BLaER1 treated with 17β-estradiol and CSF1 and Interleukin-3, amounts not matched to agents 10 nM and 100 nM (cell line): ENCODE results near the gene MLF2.

Experiments used
- H3K27ac ChIP-seq, 11 experiments: shearing (Covaris generic); formaldehyde crosslinking; 2 replicates each; pipeline ENCODE4 v1.8.1; 2022
- H3K27me3 ChIP-seq, 11 experiments: shearing (Covaris generic); formaldehyde crosslinking; 2 replicates each; pipeline ENCODE4 v1.8.1; 2022
- H3K36me3 ChIP-seq, 11 experiments: shearing (Covaris generic); formaldehyde crosslinking; 2 replicates each; pipeline ENCODE4 v1.8.1; 2022
- H3K4me1 ChIP-seq, 10 experiments: shearing (Covaris generic); formaldehyde crosslinking; 2 replicates each; pipeline ENCODE4 v1.8.1; 2022
- H3K4me2 ChIP-seq, 11 experiments: shearing (Covaris generic); formaldehyde crosslinking; 2 replicates each; pipeline ENCODE4 v1.8.1; 2022
- H3K4me3 ChIP-seq, 10 experiments: shearing (Covaris generic); formaldehyde crosslinking; 2 replicates each; pipeline ENCODE4 v1.8.1; 2022
- H3K9ac ChIP-seq, 11 experiments: shearing (Covaris generic); formaldehyde crosslinking; 2 replicates each; pipeline ENCODE4 v1.8.1; 2022
- H3K9me3 ChIP-seq, 11 experiments: shearing (Covaris generic); formaldehyde crosslinking; replicated peaks in 1 of 11; 2 replicates each; pipeline ENCODE4 v1.8.1; 2022
- H4K20me1 ChIP-seq, 11 experiments: shearing (Covaris generic); formaldehyde crosslinking; 2 replicates each; pipeline ENCODE4 v1.8.1; 2022
- Cebpa-rat ChIP-seq, 11 experiments: shearing (Covaris generic); IDR thresholded peaks; 2 replicates each; pipeline ENCODE4 v1.8.1; 2022

Gene MLF2

DNA sequence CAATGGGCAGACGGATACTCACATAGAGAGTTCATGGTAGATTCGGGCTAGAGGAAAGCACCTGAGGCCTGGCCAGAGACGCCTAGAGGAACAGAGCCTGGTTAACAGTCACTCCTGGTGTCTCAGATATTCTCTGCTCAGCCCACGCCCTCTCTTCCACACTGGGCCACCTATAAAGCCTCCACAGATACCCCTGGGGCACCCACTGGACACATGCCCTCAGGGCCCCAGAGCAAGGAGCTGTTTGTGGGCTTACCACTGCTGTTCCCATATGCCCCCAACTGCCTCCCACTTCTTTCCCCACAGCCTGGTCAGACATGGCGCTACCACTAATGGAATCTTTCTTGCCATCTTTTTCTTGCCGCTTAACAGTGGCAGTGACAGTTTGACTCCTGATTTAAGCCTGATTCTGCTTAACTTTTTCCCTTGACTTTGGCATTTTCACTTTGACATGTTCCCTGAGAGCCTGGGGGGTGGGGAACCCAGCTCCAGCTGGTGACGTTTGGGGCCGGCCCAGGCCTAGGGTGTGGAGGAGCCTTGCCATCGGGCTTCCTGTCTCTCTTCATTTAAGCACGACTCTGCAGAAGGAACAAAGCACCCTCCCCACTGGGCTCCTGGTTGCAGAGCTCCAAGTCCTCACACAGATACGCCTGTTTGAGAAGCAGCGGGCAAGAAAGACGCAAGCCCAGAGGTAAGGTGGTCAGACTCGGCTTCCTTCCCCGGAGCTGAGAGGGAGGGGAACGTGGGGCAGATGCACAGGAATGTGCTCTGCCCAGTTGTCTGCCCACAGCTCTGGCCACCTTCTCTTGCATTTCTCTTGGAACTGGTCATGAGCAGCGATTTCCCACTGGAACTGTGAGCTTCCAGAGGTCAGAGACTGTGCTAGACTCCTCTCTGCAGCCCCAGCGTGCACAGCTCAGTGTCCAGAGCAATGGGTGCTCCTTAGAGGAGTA, 36.3 kb upstream of the MLF2 start, which contains the start of gene CD4:
Gene CD4 (plus strand): TSS at position 557 of the 953 bp plus-strand sequence. CDS start 10,611 bp downstream, outside the sequence.
- Histone ChIP-seq H3K4me2 (peak within 1 kb of the TSS in 10 of 11 experiments; percentile 10 to 98 (median 38); a peak in 16 of 22 replicates), H3K27me3 (peaks cover 16 to 97% (median 90%) of the 10 kb centered on the region in 11 experiments), H3K4me3 (peak within 1 kb of the TSS in 3 of 10 experiments; percentile 20 to 46 (median 42); a peak in 5 of 20 replicates), H3K4me1 (peaks cover 40 to 91% (median 54%) of the 10 kb centered on the region in 10 experiments), H3K36me3 (no peaks in the 10 kb centered on the region), H4K20me1 (peaks cover 0 to 37% (median 0%) of the 10 kb centered on the region in 11 experiments; a peak in 12 of 22 replicates), H3K9ac (peak within 1 kb of the TSS in 2 of 11 experiments; percentile 32 to 54; a peak in 2 of 22 replicates), H3K27ac (peak within 1 kb of the TSS in 2 of 11 experiments; percentile 64 to 66; a peak in 4 of 22 replicates), H3K9me3 (no peaks in the 10 kb centered on the region)
- no peak for TF ChIP-seq Cebpa-rat (IDR thresholded peaks at IDR 0.05)

DNA sequence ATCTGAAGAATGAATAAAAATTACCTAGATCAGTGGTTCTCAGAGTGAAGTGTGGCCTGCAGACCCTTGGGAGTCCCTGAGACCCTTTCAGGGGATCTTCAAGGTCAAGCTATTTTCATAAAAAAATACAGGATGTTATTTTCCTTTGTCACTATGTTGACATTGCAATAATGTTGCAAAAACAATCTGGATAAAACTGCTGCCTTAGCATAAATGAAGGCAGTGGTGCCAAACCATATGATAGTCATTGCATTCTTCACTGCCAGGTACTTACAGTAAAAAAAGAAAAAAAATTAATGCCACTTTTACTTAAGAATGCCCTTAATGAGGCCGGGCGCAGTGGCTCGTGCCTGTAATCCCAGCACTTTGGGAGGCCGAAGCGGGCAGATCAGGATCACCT, 34.4 kb upstream of the MLF2 start:
- Histone ChIP-seq H3K4me1 (peaks cover 40 to 92% (median 56%) of the 10 kb centered on the region in 10 experiments), H3K27ac (no peak overlapping the region; a peak in 2 of 22 replicates), H3K36me3 (no peaks in the 10 kb centered on the region)

DNA sequence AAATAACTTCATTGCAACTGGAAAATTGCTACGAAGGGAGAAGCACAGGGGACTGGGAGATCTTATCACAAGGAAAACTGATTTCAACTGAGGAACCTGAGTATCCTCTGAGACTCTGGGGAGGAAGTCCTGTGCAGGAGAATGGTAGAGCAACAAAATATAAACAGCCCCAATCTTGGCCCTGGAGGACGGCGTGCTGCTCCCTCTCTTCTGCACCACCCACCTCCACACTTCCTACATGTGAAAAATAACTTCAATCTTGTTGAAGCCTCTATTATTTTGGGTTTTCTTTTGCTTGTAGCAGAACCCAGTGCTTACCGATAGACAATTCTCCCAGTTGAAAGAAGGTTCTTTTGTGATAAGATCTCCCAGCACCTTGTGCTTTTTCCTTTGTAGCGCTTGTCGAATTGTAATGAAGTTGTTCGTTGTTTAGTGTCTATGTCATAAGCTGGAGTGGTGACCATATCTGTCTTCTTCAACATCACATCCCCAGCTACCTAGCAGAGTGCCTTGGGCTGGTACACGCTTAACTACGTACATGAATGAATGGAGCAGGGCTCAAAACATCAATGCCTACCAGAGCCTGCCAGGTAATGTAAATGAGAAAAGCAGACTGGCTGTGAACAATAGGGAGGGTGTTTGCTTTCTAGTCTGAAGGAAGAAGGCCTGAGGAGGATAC, 33.6 kb upstream of the MLF2 start:
- no peak for TF ChIP-seq Cebpa-rat (IDR thresholded peaks at IDR 0.05)
- Histone ChIP-seq H3K9ac (no peak overlapping the region), H3K4me3 (no peak overlapping the region), H3K9me3 (no peaks in the 10 kb centered on the region), H3K27ac (no peak overlapping the region; a peak in 2 of 22 replicates), H3K4me2 (peak overlapping the region in 5 of 11 experiments; percentile 12 to 50 (median 32); a peak in 8 of 22 replicates), H3K27me3 (peaks cover 29 to 100% (median 98%) of the 10 kb centered on the region in 11 experiments), H3K4me1 (peaks cover 40 to 86% (median 56%) of the 10 kb centered on the region in 10 experiments), H3K36me3 (no peaks in the 10 kb centered on the region), H4K20me1 (peaks cover 0 to 31% (median 0%) of the 10 kb centered on the region in 11 experiments; a peak in 8 of 22 replicates)

More for the DNA sequence above, 34.4 kb upstream of the MLF2 start:
- Histone ChIP-seq H3K9ac (no peak overlapping the region), H3K9me3 (no peaks in the 10 kb centered on the region), H3K4me3 (no peak overlapping the region), H4K20me1 (peaks cover 0 to 33% (median 0%) of the 10 kb centered on the region in 11 experiments; a peak in 11 of 22 replicates), H3K27me3 (peaks cover 23 to 98% (median 94%) of the 10 kb centered on the region in 11 experiments), H3K4me2 (peak overlapping the region in 4 of 11 experiments; percentile 10 to 50 (median 32); a peak in 6 of 22 replicates)
- TF ChIP-seq Cebpa-rat (IDR thresholded peaks at IDR 0.05) = no peak

DNA sequence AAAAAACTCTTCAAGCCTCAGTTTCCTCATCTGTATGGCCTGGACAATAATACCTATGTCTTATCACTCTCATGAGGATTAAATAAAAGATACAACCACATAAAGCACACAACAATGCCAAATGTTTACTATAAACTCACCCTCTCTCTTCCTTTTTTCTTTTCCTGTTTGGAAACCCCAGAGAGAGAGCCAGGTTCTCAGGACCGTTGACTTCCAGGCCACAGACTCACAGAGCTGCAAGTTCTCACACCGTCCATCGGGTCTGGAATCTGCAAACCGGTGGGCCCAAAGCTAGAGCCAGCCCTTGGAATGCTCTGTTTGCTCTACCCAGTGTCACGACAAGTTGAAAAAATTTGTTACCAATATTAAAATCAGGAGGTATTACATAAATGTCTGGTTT, 31.8 kb upstream of the MLF2 start:
- Histone ChIP-seq H3K4me3 (no peak overlapping the region), H3K4me2 (peak overlapping the region; percentile 52 to 87 (median 68)), H3K27ac (no peak overlapping the region; a peak in 1 of 22 replicates), H3K36me3 (no peaks in the 10 kb centered on the region), H4K20me1 (peaks cover 0 to 21% (median 0%) of the 10 kb centered on the region in 11 experiments; a peak in 7 of 22 replicates), H3K9ac (peak overlapping the region in 1 of 11 experiments; percentile 41; a peak in 1 of 22 replicates), H3K27me3 (peaks cover 17 to 98% (median 89%) of the 10 kb centered on the region in 11 experiments), H3K4me1 (peaks cover 46 to 80% (median 61%) of the 10 kb centered on the region in 10 experiments), H3K9me3 (no peaks in the 10 kb centered on the region)
- no peak for TF ChIP-seq Cebpa-rat (IDR thresholded peaks at IDR 0.05)

DNA sequence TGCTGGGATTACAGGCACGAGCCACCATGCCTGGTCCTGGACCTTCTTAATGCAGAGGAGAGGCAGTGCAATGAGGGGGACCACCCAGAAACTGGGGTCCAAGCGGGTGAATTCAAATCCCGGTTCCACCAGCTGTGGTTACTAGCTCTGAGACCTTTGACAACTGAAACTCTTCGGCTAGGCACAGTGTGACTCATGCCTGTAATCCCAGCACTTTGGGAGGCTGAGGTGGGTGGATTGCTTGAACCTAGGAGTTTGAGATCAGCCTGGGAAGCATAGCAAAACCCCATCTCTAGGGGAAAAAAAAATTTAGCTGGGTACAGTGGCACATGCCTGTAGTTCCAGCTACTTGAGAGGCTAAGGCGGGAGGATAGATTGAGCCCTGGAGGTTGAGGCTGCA, 31.4 kb upstream of the MLF2 start:
- Histone ChIP-seq H4K20me1 (peaks cover 0 to 17% (median 0%) of the 10 kb centered on the region in 11 experiments; a peak in 7 of 22 replicates), H3K4me1 (peaks cover 49 to 80% (median 62%) of the 10 kb centered on the region in 10 experiments), H3K9ac (no peak overlapping the region), H3K9me3 (no peaks in the 10 kb centered on the region), H3K4me2 (peak overlapping the region; percentile 52 to 87 (median 68); a peak in 21 of 22 replicates), H3K4me3 (no peak overlapping the region), H3K27me3 (peaks cover 14 to 97% (median 86%) of the 10 kb centered on the region in 11 experiments), H3K36me3 (no peaks in the 10 kb centered on the region), H3K27ac (no peak overlapping the region)
- no peak for TF ChIP-seq Cebpa-rat (IDR thresholded peaks at IDR 0.05)

DNA sequence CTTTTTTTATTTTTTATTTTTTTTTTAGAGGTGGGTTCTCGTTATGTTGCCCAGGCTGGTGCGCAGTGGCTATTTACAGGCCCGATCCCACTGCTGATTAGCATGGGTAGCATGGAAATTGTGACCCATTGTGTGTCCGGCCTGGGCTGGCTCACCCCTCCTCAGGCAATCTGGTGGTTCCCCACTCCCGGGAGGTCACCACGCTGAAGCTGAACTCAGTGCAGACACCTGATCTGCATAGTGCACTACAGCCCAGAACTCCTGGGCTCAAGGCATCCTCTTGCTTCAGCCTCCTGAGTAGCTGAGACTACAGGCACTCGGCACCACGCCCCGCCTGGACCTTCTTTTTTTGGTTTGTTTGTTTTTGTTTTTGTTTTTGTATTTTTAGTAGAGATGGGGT, 30.9 kb upstream of the MLF2 start:
- Histone ChIP-seq H3K4me2 (peak overlapping the region; percentile 52 to 87 (median 68); a peak in 20 of 22 replicates), H3K27ac (no peak overlapping the region), H3K27me3 (peaks cover 14 to 93% (median 81%) of the 10 kb centered on the region in 11 experiments), H3K36me3 (no peaks in the 10 kb centered on the region), H3K4me1 (peaks cover 45 to 78% (median 61%) of the 10 kb centered on the region in 10 experiments), H3K9me3 (no peaks in the 10 kb centered on the region), H4K20me1 (peaks cover 0 to 12% (median 0%) of the 10 kb centered on the region in 11 experiments; a peak in 4 of 22 replicates), H3K9ac (no peak overlapping the region), H3K4me3 (no peak overlapping the region)
- no peak for TF ChIP-seq Cebpa-rat (IDR thresholded peaks at IDR 0.05)

DNA sequence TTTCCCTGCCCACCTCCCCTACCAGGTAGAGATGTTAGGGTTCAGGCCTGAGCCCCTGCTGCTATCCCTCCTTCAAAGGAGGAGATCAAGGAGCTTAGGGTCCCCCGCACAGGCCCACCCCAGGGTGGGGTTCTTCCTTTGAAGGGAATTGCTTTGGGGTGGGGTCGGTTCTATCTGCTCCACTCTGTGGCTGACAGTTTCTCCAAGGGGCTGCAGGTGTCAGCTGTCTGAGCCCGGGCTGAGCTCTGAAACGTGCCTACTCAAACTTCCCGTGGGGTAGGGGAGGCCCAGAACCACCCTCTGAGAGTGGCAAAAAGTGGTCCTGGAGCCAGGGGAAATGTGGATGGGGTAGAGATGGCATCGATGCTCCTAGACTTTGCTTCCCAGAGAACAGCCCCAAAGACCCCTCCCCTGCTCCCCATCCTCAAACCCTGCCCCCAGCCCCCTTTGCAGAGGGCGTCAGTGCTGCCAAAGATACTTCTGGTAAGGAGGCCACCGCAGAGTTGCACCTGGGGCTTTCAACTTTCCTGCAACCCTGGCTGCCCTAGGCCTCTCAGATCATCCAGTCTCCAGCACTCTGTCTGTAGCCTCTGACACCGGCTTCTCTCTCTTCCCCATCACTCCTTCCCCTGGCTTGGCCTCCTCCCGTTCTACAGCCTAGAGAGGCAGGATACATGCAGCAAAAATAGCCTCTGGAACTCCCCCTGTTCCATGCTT, 30.1 kb upstream of the MLF2 start:
- Histone ChIP-seq H4K20me1 (peaks cover 0 to 12% (median 0%) of the 10 kb centered on the region in 11 experiments; a peak in 5 of 22 replicates), H3K27me3 (peaks cover 15 to 92% (median 81%) of the 10 kb centered on the region in 11 experiments), H3K4me3 (no peak overlapping the region; a peak in 2 of 20 replicates), H3K9ac (peak overlapping the region in 4 of 11 experiments; percentile 1 to 37 (median 22); a peak in 2 of 22 replicates), H3K4me2 (peak overlapping the region; percentile 52 to 87 (median 68); a peak in 18 of 22 replicates), H3K9me3 (no peaks in the 10 kb centered on the region), H3K4me1 (peaks cover 53 to 78% (median 69%) of the 10 kb centered on the region in 10 experiments), H3K36me3 (no peaks in the 10 kb centered on the region), H3K27ac (no peak overlapping the region)
- TF ChIP-seq Cebpa-rat (IDR thresholded peaks at IDR 0.05) = no peak

DNA sequence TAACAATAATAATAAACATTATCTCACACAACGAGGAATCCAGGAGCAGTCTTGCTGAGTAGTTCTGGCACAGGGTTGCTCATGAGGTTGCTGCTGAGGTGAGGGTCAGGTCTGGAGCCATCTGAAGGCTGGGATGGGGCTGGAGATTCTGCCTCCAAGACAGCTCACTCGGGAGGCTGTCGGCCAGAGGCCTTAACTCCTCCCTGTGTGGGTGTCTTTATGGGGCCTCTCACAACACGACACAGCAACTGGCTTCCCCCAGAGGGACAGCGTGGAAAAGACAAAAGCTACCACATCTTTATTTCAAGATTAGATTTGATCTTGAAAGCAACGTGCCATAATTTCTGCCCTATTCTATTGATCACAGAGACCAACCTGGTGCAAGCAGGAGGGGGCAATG, 29.2 kb upstream of the MLF2 start:
- Histone ChIP-seq H3K36me3 (no peaks in the 10 kb centered on the region), H3K9me3 (no peaks in the 10 kb centered on the region), H3K4me3 (no peak overlapping the region), H3K27me3 (peaks cover 24 to 92% (median 81%) of the 10 kb centered on the region in 11 experiments), H3K9ac (peak overlapping the region in 1 of 11 experiments; percentile 1; a peak in 1 of 22 replicates), H3K4me1 (peaks cover 57 to 76% (median 70%) of the 10 kb centered on the region in 10 experiments), H3K4me2 (peak overlapping the region in 9 of 11 experiments; percentile 31 to 87 (median 68); a peak in 13 of 22 replicates), H4K20me1 (peaks cover 0 to 19% (median 0%) of the 10 kb centered on the region in 11 experiments; a peak in 5 of 22 replicates), H3K27ac (no peak overlapping the region)
- no peak for TF ChIP-seq Cebpa-rat (IDR thresholded peaks at IDR 0.05)
